SK-N-SH treated with all-trans-retinoic acid at 6 μM for 48 hours (cell line): Measurements from ENCODE around the gene CCT6A.

Experiments used
- BACH2 ChIP-seq: fragments of 250-450 bp; sonication (Bioruptor Pico); IDR thresholded peaks from 2 replicates; pipeline ENCODE4 v1.9.0; 2021; ENCODE audit warnings: mild to moderate bottlenecking, borderline replicate concordance
- GLIS3 ChIP-seq: fragments of 250-450 bp; sonication (Bioruptor Pico); IDR thresholded peaks from 2 replicates; pipeline ENCODE4 v1.5.0; 2020; ENCODE audit warnings: mild to moderate bottlenecking, moderate library complexity
- PPARA ChIP-seq: fragments of 250-450 bp; sonication (Bioruptor Pico); IDR thresholded peaks from 2 replicates; pipeline ENCODE4 v1.5.0; 2020; ENCODE audit warnings: mild to moderate bottlenecking, borderline replicate concordance
- TCF4 ChIP-seq: fragments of 250-450 bp; sonication (Bioruptor Pico); IDR thresholded peaks from 2 replicates; pipeline ENCODE4 v1.8.0; 2021; ENCODE audit warnings: mild to moderate bottlenecking, moderate library complexity, borderline replicate concordance
- ZC3H10 ChIP-seq: fragments of 250-450 bp; sonication (Bioruptor Pico); IDR thresholded peaks from 2 replicates; pipeline ENCODE4 v1.5.1; 2021; ENCODE audit warnings: mild to moderate bottlenecking, moderate library complexity
- TF ChIP-seq, protein P1 (sequence below): fragments of 250-450 bp; sonication (Bioruptor Pico); IDR thresholded peaks from 2 replicates; pipeline ENCODE4 v1.8.0; 2020; ENCODE audit warnings: mild to moderate bottlenecking, moderate library complexity, borderline replicate concordance
- TF ChIP-seq, protein P2 (sequence below): fragments of 250-450 bp; sonication (Bioruptor Pico); IDR thresholded peaks from 2 replicates; pipeline ENCODE4 v1.5.0; 2020; ENCODE audit warnings: mild to moderate bottlenecking, moderate library complexity
- TF ChIP-seq, protein P3 (sequence below): fragments of 250-450 bp; sonication (Bioruptor Pico); IDR thresholded peaks from 2 replicates; pipeline ENCODE4 v1.8.0; 2021; ENCODE audit warnings: low read depth, mild to moderate bottlenecking, moderate library complexity, borderline replicate concordance

DNA sequence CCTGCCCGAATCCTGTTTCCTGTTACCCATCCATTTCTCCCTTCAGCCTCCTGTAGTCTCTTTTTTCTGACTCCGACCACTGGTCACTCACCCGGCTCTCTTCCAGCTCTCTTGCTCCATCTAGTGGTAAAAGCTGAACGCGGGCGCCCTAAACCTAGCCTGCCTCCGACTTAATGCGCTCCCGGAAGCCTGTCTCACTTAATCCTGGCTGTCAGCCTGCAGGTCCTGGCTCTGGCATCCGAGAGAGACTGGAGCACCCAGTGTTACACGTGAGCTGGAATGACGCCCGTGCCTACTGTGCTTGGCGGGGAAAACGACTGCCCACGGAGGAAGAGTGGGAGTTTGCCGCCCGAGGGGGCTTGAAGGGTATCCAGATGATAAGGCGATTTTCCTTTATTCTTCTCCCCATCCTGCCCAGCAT is 22.8 kb downstream of the CCT6A start:
- TF ChIP-seq, protein P1, sequence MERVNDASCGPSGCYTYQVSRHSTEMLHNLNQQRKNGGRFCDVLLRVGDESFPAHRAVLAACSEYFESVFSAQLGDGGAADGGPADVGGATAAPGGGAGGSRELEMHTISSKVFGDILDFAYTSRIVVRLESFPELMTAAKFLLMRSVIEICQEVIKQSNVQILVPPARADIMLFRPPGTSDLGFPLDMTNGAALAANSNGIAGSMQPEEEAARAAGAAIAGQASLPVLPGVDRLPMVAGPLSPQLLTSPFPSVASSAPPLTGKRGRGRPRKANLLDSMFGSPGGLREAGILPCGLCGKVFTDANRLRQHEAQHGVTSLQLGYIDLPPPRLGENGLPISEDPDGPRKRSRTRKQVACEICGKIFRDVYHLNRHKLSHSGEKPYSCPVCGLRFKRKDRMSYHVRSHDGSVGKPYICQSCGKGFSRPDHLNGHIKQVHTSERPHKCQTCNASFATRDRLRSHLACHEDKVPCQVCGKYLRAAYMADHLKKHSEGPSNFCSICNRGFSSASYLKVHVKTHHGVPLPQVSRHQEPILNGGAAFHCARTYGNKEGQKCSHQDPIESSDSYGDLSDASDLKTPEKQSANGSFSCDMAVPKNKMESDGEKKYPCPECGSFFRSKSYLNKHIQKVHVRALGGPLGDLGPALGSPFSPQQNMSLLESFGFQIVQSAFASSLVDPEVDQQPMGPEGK (CRISPR knock-in tag), result no peak
- TF ChIP-seq GLIS3 (no peak), PPARA (no peak), TCF4 (CRISPR knock-in tag) (no peak), BACH2 (CRISPR knock-in tag) (no peak), ZC3H10 (CRISPR knock-in tag) (no peak)
- TF ChIP-seq, protein P2, sequence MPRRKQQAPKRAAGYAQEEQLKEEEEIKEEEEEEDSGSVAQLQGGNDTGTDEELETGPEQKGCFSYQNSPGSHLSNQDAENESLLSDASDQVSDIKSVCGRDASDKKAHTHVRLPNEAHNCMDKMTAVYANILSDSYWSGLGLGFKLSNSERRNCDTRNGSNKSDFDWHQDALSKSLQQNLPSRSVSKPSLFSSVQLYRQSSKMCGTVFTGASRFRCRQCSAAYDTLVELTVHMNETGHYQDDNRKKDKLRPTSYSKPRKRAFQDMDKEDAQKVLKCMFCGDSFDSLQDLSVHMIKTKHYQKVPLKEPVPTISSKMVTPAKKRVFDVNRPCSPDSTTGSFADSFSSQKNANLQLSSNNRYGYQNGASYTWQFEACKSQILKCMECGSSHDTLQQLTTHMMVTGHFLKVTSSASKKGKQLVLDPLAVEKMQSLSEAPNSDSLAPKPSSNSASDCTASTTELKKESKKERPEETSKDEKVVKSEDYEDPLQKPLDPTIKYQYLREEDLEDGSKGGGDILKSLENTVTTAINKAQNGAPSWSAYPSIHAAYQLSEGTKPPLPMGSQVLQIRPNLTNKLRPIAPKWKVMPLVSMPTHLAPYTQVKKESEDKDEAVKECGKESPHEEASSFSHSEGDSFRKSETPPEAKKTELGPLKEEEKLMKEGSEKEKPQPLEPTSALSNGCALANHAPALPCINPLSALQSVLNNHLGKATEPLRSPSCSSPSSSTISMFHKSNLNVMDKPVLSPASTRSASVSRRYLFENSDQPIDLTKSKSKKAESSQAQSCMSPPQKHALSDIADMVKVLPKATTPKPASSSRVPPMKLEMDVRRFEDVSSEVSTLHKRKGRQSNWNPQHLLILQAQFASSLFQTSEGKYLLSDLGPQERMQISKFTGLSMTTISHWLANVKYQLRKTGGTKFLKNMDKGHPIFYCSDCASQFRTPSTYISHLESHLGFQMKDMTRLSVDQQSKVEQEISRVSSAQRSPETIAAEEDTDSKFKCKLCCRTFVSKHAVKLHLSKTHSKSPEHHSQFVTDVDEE (CRISPR knock-in tag), result no peak
- TF ChIP-seq, protein P3, sequence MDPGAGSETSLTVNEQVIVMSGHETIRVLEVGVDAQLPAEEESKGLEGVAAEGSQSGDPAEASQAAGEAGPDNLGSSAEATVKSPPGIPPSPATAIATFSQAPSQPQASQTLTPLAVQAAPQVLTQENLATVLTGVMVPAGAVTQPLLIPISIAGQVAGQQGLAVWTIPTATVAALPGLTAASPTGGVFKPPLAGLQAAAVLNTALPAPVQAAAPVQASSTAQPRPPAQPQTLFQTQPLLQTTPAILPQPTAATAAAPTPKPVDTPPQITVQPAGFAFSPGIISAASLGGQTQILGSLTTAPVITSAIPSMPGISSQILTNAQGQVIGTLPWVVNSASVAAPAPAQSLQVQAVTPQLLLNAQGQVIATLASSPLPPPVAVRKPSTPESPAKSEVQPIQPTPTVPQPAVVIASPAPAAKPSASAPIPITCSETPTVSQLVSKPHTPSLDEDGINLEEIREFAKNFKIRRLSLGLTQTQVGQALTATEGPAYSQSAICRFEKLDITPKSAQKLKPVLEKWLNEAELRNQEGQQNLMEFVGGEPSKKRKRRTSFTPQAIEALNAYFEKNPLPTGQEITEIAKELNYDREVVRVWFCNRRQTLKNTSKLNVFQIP (CRISPR knock-in tag), result no peak
